ENCODE results near the gene LMNTD1.

LMNTD1 gene

DNA sequence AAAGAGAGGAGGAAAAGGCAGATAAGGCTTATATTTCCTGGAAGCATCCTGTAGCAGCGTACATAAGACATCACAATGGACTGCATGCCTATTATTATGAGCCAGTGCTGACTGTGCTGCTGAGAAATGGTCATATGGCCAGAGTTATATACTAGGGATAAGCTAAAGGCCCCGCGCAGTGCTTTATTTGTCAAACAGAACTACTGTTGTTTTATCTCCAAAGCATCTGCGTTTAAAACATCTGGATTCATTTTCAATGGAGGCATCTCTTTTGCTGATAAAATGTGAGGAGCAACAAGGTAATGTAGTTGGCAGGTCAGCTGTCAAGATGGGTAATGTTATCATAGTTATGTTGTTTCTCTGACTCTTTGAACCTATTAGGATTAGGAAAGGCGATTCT is 28.0 kb upstream of the LMNTD1 start:
- H2BK120ac ChIP-seq (ENCODE audit: low read depth, low read length) = no peak overlapping the region
- H2AK5ac ChIP-seq (ENCODE audit: low read depth, low read length) = no peak overlapping the region
- no peak overlapping the region for H3K4me2 ChIP-seq (ENCODE audit: insufficient read depth, low read length, poor library complexity, severe bottlenecking)
- no peak overlapping the region for H4K8ac ChIP-seq (ENCODE audit: low read depth, low read length)
- H2BK12ac ChIP-seq (ENCODE audit: low read length) = no peak overlapping the region
- H3K18ac ChIP-seq (ENCODE audit: low read length) = no peak overlapping the region
- H3K23ac ChIP-seq (ENCODE audit: low read depth, low read length, poor library complexity) = no peak overlapping the region
- no peak overlapping the region for H2BK5ac ChIP-seq (ENCODE audit: low read length)
- no peak overlapping the region for H4K91ac ChIP-seq (ENCODE audit: low read depth, low read length, poor library complexity)
- no peak overlapping the region for H3K4me3 ChIP-seq (ENCODE audit: low read length in 2 of 2)
- H3K9ac ChIP-seq (ENCODE audit: low read depth, low read length, poor library complexity) = no peak overlapping the region
- no CpG with 5 or more reads among the region's 5 CpGs for WGBS, 2 donors (ENCODE audit: extremely low coverage in 2 of 2, insufficient read length in 2 of 2, insufficient replicate concordance in 1 of 2)
- H2BK15ac ChIP-seq (ENCODE audit: low read length) = no peak overlapping the region
- H3K27ac ChIP-seq (replicated peaks; ENCODE audit: low read length) = no peak overlapping the region
- no peak for DNase-seq (ENCODE audit: low spot score)
- H3K14ac ChIP-seq (ENCODE audit: low read length) = no peak overlapping the region
- no peaks in the 10 kb centered on the region for H3K27me3 ChIP-seq (ENCODE audit: control insufficient read depth in 3 of 3, insufficient read depth in 3 of 3, low read depth in 1 of 3, low read length in 3 of 3)
- no peaks in the 10 kb centered on the region for H3K4me1 ChIP-seq (ENCODE audit: control insufficient read depth in 2 of 2, insufficient read depth in 1 of 2, low read depth in 1 of 2, low read length in 2 of 2)
- no peak overlapping the region for H3K4ac ChIP-seq (ENCODE audit: low read length)
- no peaks in the 10 kb centered on the region for H3K79me1 ChIP-seq (ENCODE audit: low read depth, low read length)
- H3K36me3 ChIP-seq (replicated peaks in 1 of 2; ENCODE audit: control insufficient read depth in 2 of 2, insufficient read depth in 2 of 2, low read length in 2 of 2) = no peaks in the 10 kb centered on the region
- H3K9me3 ChIP-seq (replicated peaks in 1 of 2; ENCODE audit: control insufficient read depth in 2 of 2, insufficient read depth in 1 of 2, low read depth in 1 of 2, low read length in 2 of 2) = no peaks in the 10 kb centered on the region
- no peak overlapping the region for H2AFZ ChIP-seq (ENCODE audit: low read length)

DNA sequence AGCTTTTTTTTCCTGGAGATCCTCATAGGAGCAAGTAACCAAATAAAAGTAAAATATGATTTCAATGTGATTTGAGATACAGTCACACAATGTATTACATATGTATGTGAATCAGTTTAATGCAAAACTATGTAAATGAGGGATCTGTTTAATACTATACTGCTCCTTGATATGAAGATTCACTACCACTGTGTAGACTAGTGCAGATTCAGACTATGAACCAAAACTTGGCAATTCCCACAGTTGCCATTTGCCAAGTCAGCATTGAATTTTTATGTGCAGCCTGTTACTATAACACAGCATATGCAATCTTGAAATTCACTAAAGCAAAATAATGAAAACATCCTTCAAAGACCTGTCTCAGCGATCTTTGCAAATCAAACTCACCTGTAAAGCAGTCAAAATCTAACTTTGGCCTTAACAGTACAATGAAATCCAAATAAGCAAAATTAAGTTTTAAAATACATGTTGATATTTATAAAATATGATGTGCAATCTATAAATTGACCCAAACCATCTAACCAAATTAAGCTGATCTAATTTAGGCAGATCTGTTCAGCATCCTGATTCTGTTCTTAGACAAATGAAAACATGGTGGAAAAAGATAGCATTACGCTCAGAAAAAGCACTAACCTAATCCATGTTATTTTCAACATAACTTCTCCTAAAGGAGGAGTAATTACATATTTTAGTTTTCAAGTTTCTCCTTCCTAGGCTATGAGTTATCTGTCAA is 25.5 kb upstream of the LMNTD1 start:
- Histone ChIP-seq H3K4me2 (ENCODE audit: insufficient read depth, low read length, poor library complexity, severe bottlenecking) (no peak overlapping the region), H2BK120ac (ENCODE audit: low read depth, low read length) (no peak overlapping the region), H2BK5ac (ENCODE audit: low read length) (no peak overlapping the region), H2BK15ac (ENCODE audit: low read length) (no peak overlapping the region), H2BK12ac (ENCODE audit: low read length) (no peak overlapping the region), H4K8ac (ENCODE audit: low read depth, low read length) (no peak overlapping the region), H2AK5ac (ENCODE audit: low read depth, low read length) (no peak overlapping the region), H3K4me1 (ENCODE audit: control insufficient read depth in 2 of 2, insufficient read depth in 1 of 2, low read depth in 1 of 2, low read length in 2 of 2) (no peaks in the 10 kb centered on the region), H3K27me3 (ENCODE audit: control insufficient read depth in 3 of 3, insufficient read depth in 3 of 3, low read depth in 1 of 3, low read length in 3 of 3) (no peaks in the 10 kb centered on the region), H3K23ac (ENCODE audit: low read depth, low read length, poor library complexity) (no peak overlapping the region), H3K4ac (ENCODE audit: low read length) (no peak overlapping the region), H4K91ac (ENCODE audit: low read depth, low read length, poor library complexity) (no peak overlapping the region), H3K9ac (ENCODE audit: low read depth, low read length, poor library complexity) (no peak overlapping the region), H3K9me3 (replicated peaks in 1 of 2; ENCODE audit: control insufficient read depth in 2 of 2, insufficient read depth in 1 of 2, low read depth in 1 of 2, low read length in 2 of 2) (no peaks in the 10 kb centered on the region), H3K14ac (ENCODE audit: low read length) (no peak overlapping the region), H3K36me3 (replicated peaks in 1 of 2; ENCODE audit: control insufficient read depth in 2 of 2, insufficient read depth in 2 of 2, low read length in 2 of 2) (no peaks in the 10 kb centered on the region), H3K4me3 (ENCODE audit: low read length in 2 of 2) (no peak overlapping the region), H3K27ac (replicated peaks; ENCODE audit: low read length) (no peak overlapping the region), H3K79me1 (ENCODE audit: low read depth, low read length) (no peaks in the 10 kb centered on the region), H2AFZ (ENCODE audit: low read length) (no peak overlapping the region), H3K18ac (ENCODE audit: low read length) (no peak overlapping the region)
- no CpG with 5 or more reads among the region's 2 CpGs for WGBS, 2 donors (ENCODE audit: extremely low coverage in 2 of 2, insufficient read length in 2 of 2, insufficient replicate concordance in 1 of 2)
- no peak for DNase-seq (ENCODE audit: low spot score)

DNA sequence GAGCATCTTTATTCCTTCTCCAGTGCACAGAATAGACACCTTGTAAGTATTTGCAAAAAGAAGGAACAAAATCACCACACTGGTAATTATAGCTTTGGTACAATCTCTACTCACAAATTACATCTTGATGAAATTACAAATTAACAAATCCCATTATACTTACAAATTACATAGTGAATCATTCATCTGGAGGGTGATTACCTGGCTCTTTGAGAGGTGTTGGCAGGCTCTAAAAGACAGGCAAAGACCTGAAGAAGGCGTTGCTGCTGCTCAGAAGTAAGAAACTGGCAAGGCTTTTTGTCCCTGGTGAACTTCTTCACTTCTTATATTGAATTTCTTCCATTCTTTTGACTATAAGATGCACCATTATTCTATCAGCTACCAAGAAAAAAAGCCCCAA is 21.7 kb upstream of the LMNTD1 start:
- H2BK15ac ChIP-seq (ENCODE audit: low read length) = no peak overlapping the region
- no peak overlapping the region for H2BK120ac ChIP-seq (ENCODE audit: low read depth, low read length)
- no peak overlapping the region for H3K27ac ChIP-seq (replicated peaks; ENCODE audit: low read length)
- H3K4me1 ChIP-seq (ENCODE audit: control insufficient read depth in 2 of 2, insufficient read depth in 1 of 2, low read depth in 1 of 2, low read length in 2 of 2) = peaks cover 0 to 1% of the 10 kb centered on the region in 2 donors
- H3K9ac ChIP-seq (ENCODE audit: low read depth, low read length, poor library complexity) = no peak overlapping the region
- no peak overlapping the region for H3K4me2 ChIP-seq (ENCODE audit: insufficient read depth, low read length, poor library complexity, severe bottlenecking)
- no peak overlapping the region for H3K4ac ChIP-seq (ENCODE audit: low read length)
- no CpG with 5 or more reads among the region's 1 CpG for WGBS, 2 donors (ENCODE audit: extremely low coverage in 2 of 2, insufficient read length in 2 of 2, insufficient replicate concordance in 1 of 2)
- H2BK5ac ChIP-seq (ENCODE audit: low read length) = no peak overlapping the region
- H2BK12ac ChIP-seq (ENCODE audit: low read length) = no peak overlapping the region
- no peak overlapping the region for H3K14ac ChIP-seq (ENCODE audit: low read length)
- H3K36me3 ChIP-seq (replicated peaks in 1 of 2; ENCODE audit: control insufficient read depth in 2 of 2, insufficient read depth in 2 of 2, low read length in 2 of 2) = no peaks in the 10 kb centered on the region
- H3K9me3 ChIP-seq (replicated peaks in 1 of 2; ENCODE audit: control insufficient read depth in 2 of 2, insufficient read depth in 1 of 2, low read depth in 1 of 2, low read length in 2 of 2) = no peaks in the 10 kb centered on the region
- H3K79me1 ChIP-seq (ENCODE audit: low read depth, low read length) = no peaks in the 10 kb centered on the region
- H3K4me3 ChIP-seq (ENCODE audit: low read length in 2 of 2) = no peak overlapping the region
- no peak overlapping the region for H4K8ac ChIP-seq (ENCODE audit: low read depth, low read length)
- H3K23ac ChIP-seq (ENCODE audit: low read depth, low read length, poor library complexity) = no peak overlapping the region
- H4K91ac ChIP-seq (ENCODE audit: low read depth, low read length, poor library complexity) = no peak overlapping the region
- no peak overlapping the region for H2AFZ ChIP-seq (ENCODE audit: low read length)
- H2AK5ac ChIP-seq (ENCODE audit: low read depth, low read length) = no peak overlapping the region
- H3K27me3 ChIP-seq (ENCODE audit: control insufficient read depth in 3 of 3, insufficient read depth in 3 of 3, low read depth in 1 of 3, low read length in 3 of 3) = no peaks in the 10 kb centered on the region
- no peak for DNase-seq (ENCODE audit: low spot score)
- H3K18ac ChIP-seq (ENCODE audit: low read length) = no peak overlapping the region

DNA sequence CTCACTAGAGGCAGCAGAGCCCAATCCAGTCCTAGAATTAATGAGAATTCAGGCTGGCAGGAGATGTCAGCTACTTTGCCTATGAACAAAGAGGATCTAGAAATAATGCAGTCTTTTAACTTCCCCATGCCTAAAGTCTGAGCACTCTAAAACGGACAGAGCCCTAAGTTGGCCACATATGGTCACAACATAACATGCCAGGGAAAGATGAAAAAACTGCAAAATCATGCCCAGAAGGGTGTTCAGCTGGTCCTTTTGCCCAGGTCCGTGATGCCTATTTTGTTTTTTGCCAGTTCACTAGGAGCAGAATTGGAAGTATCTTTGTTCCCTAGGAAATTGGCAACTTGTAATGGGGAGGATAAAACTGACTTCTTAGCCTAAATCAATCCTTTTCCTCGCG is 20.3 kb upstream of the LMNTD1 start:
- H2BK12ac ChIP-seq (ENCODE audit: low read length) = no peak overlapping the region
- no peak overlapping the region for H2BK120ac ChIP-seq (ENCODE audit: low read depth, low read length)
- H3K79me1 ChIP-seq (ENCODE audit: low read depth, low read length) = no peaks in the 10 kb centered on the region
- no peak overlapping the region for H3K14ac ChIP-seq (ENCODE audit: low read length)
- H3K9me3 ChIP-seq (replicated peaks in 1 of 2; ENCODE audit: control insufficient read depth in 2 of 2, insufficient read depth in 1 of 2, low read depth in 1 of 2, low read length in 2 of 2) = no peaks in the 10 kb centered on the region
- WGBS, 2 donors (ENCODE audit: extremely low coverage in 2 of 2, insufficient read length in 2 of 2, insufficient replicate concordance in 1 of 2) = no CpG with 5 or more reads among the region's 4 CpGs
- H3K4me2 ChIP-seq (ENCODE audit: insufficient read depth, low read length, poor library complexity, severe bottlenecking) = no peak overlapping the region
- no peak overlapping the region for H3K23ac ChIP-seq (ENCODE audit: low read depth, low read length, poor library complexity)
- no peak overlapping the region for H3K9ac ChIP-seq (ENCODE audit: low read depth, low read length, poor library complexity)
- H4K91ac ChIP-seq (ENCODE audit: low read depth, low read length, poor library complexity) = no peak overlapping the region
- H3K36me3 ChIP-seq (replicated peaks in 1 of 2; ENCODE audit: control insufficient read depth in 2 of 2, insufficient read depth in 2 of 2, low read length in 2 of 2) = no peaks in the 10 kb centered on the region
- no peaks in the 10 kb centered on the region for H3K27me3 ChIP-seq (ENCODE audit: control insufficient read depth in 3 of 3, insufficient read depth in 3 of 3, low read depth in 1 of 3, low read length in 3 of 3)
- H2BK15ac ChIP-seq (ENCODE audit: low read length) = no peak overlapping the region
- H3K27ac ChIP-seq (replicated peaks; ENCODE audit: low read length) = no peak overlapping the region
- peaks cover 0 to 1% of the 10 kb centered on the region in 2 donors for H3K4me1 ChIP-seq (ENCODE audit: control insufficient read depth in 2 of 2, insufficient read depth in 1 of 2, low read depth in 1 of 2, low read length in 2 of 2)
- DNase-seq (ENCODE audit: low spot score) = no peak
- H3K18ac ChIP-seq (ENCODE audit: low read length) = no peak overlapping the region
- no peak overlapping the region for H2AK5ac ChIP-seq (ENCODE audit: low read depth, low read length)
- H3K4me3 ChIP-seq (ENCODE audit: low read length in 2 of 2) = no peak overlapping the region
- H2AFZ ChIP-seq (ENCODE audit: low read length) = no peak overlapping the region
- H4K8ac ChIP-seq (ENCODE audit: low read depth, low read length) = no peak overlapping the region
- no peak overlapping the region for H3K4ac ChIP-seq (ENCODE audit: low read length)
- H2BK5ac ChIP-seq (ENCODE audit: low read length) = no peak overlapping the region

All from neuronal stem cell (in vitro differentiated cells).